Adrenal gland (tissue), 12 donors: ENCODE data around the gene TSPAN18. TPM values are rescaled to one million over a fixed set of nuclear protein-coding genes. Genes with fewer than 3 reads are reported as not detected.
A peak's percentile ranks its signal among the peaks of the same experiment; 100 is the strongest.

Experiments used
- DNase-seq, 7 donors: peaks; one replicate each; pipeline ENCODE4 v3.0.0-alpha.2; 2019 to 2020
- H3K27ac ChIP-seq, 5 donors: fragments of 200-600 bp; sonication (generic) in 4 of 5; 1 replicate in 3 of 5; 2 replicates in 2 of 5; pipeline versions ENCODE4 v1.5.1 to v1.8.0; 2016 to 2020; ENCODE audit warnings: mild to moderate bottlenecking in 1 of 5
- H3K27me3 ChIP-seq: fragments of 200-600 bp; 2 replicates; pipeline ENCODE4 v1.8.0; 2021
- H3K36me3 ChIP-seq, 2 donors: fragments of 200-600 bp; replicated peaks in 1 of 2; 1 replicate in 1 of 2; 2 replicates in 1 of 2; pipeline versions ENCODE4 v1.5.1 to v1.8.0; 2018 to 2022
- H3K4me1 ChIP-seq, 2 donors: fragments of 200-600 bp; replicated peaks in 1 of 2; 1 replicate in 1 of 2; 2 replicates in 1 of 2; pipeline versions ENCODE4 v1.5.1 to v1.8.0; 2018 to 2021
- H3K4me3 ChIP-seq, 4 donors: fragments of 200-600 bp; sonication (generic) in 3 of 4; one replicate each; pipeline ENCODE4 v1.5.1; 2016 to 2018
- H3K9me3 ChIP-seq, 3 donors: fragments of 200-600 bp; sonication (generic) in 1 of 3; replicated peaks in 1 of 3; 1 replicate in 2 of 3; 2 replicates in 1 of 3; pipeline versions ENCODE4 v1.5.1 to v1.8.0; 2016 to 2021
- CTCF ChIP-seq, 6 experiments: fragments of 450-650 bp in 4 of 6; fragments of 200-600 bp in 2 of 6; sonication (generic) in 1 of 6; IDR thresholded peaks; 1 replicate in 5 of 6; 2 replicates in 1 of 6; pipeline versions ENCODE4 v1.5.1 to v1.8.0; 2016 to 2021; ENCODE audit warnings: antibody characterized with exemption in 6 of 6, mild to moderate bottlenecking in 2 of 6, moderate library complexity in 1 of 6
- POLR2A ChIP-seq, 2 donors: fragments of 450-650 bp; IDR thresholded peaks; one replicate each; pipeline ENCODE4 v1.6.1; 2017; ENCODE audit warnings: antibody characterized with exemption in 2 of 2, mild to moderate bottlenecking in 2 of 2, moderate library complexity in 1 of 2
- WGBS, 4 donors: extraction: QIAGEN DNeasy Blood & Tissue Kit in 2 of 4; methylation state at CpG; one replicate each; pipeline versions ENCODE4 v1.1.5 to v1.1.7; 2013 to 2017; 5-methylcytosine and 5-hydroxymethylcytosine counted together
- intact Hi-C, 2 donors: fragments of 100-400 bp; cut with DNase I; formaldehyde crosslinking; loops; one replicate each; pipeline versions ENCODE4 v1.14.1 to v1.15.0; 2022 to 2023
- polyA plus RNA-seq, 3 donors: library from polyadenylated mRNA; stranded (reverse); fragments of 200-250 nt in 2 of 3; fragments of 350-450 nt in 1 of 3; fragmentation: Illumina TruSeq in 1 of 3; extraction: RNeasy Lipid Tissue Mini Kit (QIAGEN cat#74804) in 1 of 3; gene quantifications; one replicate each; pipeline ENCODE4 v1.2.3, GENCODE V29; 2013 to 2014
- total RNA-seq, 9 donors: library from RNA; depleted of rRNA in 4 of 9; stranded (reverse); fragments of >200 nt in 4 of 9; fragments of 120-200 nt in 1 of 9; fragmentation: NEBNext Ultra II Directional in 1 of 9; extraction: Animal tissue kit (Norgen Biotek cat#: 25700) in 1 of 9; gene quantifications; one replicate each; pipeline versions ENCODE4 v1.1.0 to v1.2.4, GENCODE V29; 2013 to 2023
- donor health status: healthy with polysubstance abuse.
- donor health status: Bipolar disorder and iron deficiency.
- donor health status: DM: yes; HTN: yes; CAD: no.
- donor health status: DM: no; HTN: no; CAD: no.
- donor health status: DM: no; HTN: no; CAD: no.
- donor health status: DM: yes; HTN: yes; CAD: no.

The TSPAN18 gene
- total and polyA plus RNA-seq, 12 donors, result 24.5 to 168 (median 58.4) TPM

- intact Hi-C loops, result loop anchor here in 1 of 2 donors (5.0 kb wide), 1 partner anchor 366 kb away; no protein-coding TSS in a partner anchor
- TF ChIP-seq CTCF (IDR thresholded peaks at IDR 0.05), result no peak
- TF ChIP-seq POLR2A (IDR thresholded peaks at IDR 0.05), result no peak
- Histone ChIP-seq H3K27me3 (no peaks in the 10 kb centered on the region), H3K36me3 (no peaks in the 10 kb centered on the region), H3K4me1 (no peaks in the 10 kb centered on the region), H3K27ac (no peak overlapping the region), H3K9me3 (no peaks in the 10 kb centered on the region), H3K4me3 (no peak overlapping the region)
- 78 to 93% (median 86%) methylated on average over 2 to 3 of the region's 3 CpGs for WGBS, 4 donors
- no peak for DNase-seq
These were observed 204.7 kb downstream of the TSPAN18 start for GRCh38 chr11:44931466-44931865.

DNA sequence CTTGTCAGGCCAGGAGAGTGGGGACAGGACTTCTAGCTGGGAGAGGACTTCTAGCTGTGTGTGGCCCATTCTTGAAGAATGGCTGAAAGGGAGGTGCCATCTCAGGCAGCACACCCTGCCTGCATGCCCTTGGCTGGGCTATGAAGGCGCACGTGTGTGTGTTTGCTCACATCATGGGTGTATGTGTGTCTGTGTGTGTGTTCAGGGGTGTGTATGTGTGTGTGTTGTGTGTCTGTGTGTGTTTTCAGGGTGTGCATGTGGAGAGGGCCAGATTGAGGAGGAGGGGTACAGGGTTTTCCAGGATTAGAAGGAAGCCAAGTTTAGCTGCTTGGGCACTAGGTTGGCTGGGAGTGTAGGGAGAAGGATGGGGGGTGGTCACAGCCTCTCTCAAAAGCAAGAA lies 207.3 kb downstream of the TSPAN18 start:
- H3K4me3 ChIP-seq, result no peak overlapping the region
- H3K36me3 ChIP-seq, result no peaks in the 10 kb centered on the region
- no peaks in the 10 kb centered on the region for H3K9me3 ChIP-seq
- no peaks in the 10 kb centered on the region for H3K4me1 ChIP-seq
- TF ChIP-seq POLR2A (IDR thresholded peaks at IDR 0.05) (no peak), CTCF (IDR thresholded peaks at IDR 0.05) (no peak)
- intact Hi-C loops, result loop anchor here in 1 of 2 donors (5.0 kb wide), 1 partner anchor 363 kb away; no protein-coding TSS in a partner anchor
- no peak overlapping the region for H3K27ac ChIP-seq
- 53 to 64% (median 56%) methylated on average over 2 of the region's 2 CpGs; no CpG with 5 or more reads in 1 of the 4 donors for WGBS, 4 donors
- DNase-seq, result no peak
- H3K27me3 ChIP-seq, result no peaks in the 10 kb centered on the region

- DNase-seq, result no peak
- no peaks in the 10 kb centered on the region for H3K27me3 ChIP-seq
- no peaks in the 10 kb centered on the region for H3K4me1 ChIP-seq
- no peak overlapping the region for H3K4me3 ChIP-seq
- H3K9me3 ChIP-seq, result no peaks in the 10 kb centered on the region
- H3K36me3 ChIP-seq, result no peaks in the 10 kb centered on the region
- intact Hi-C loops, result loop anchor here in 1 of 2 donors (5.0 kb wide), 1 partner anchor 363 kb away; no protein-coding TSS in a partner anchor
- TF ChIP-seq POLR2A (IDR thresholded peaks at IDR 0.05), result no peak
- TF ChIP-seq CTCF (IDR thresholded peaks at IDR 0.05), result no peak
- H3K27ac ChIP-seq, result no peak overlapping the region
- 59 to 83% (median 65%) methylated on average over 4 to 13 of the region's 13 CpGs for WGBS, 4 donors
These were observed 208.0 kb downstream of the TSPAN18 start for GRCh38 chr11:44934735-44935250.

GRCh38 chr11:44936525-44936924 lies 209.8 kb downstream of the TSPAN18 start:
- Histone ChIP-seq H3K9me3 (no peaks in the 10 kb centered on the region), H3K4me1 (no peaks in the 10 kb centered on the region), H3K36me3 (no peaks in the 10 kb centered on the region), H3K4me3 (no peak overlapping the region), H3K27me3 (no peaks in the 10 kb centered on the region), H3K27ac (no peak overlapping the region)
- intact Hi-C loops, result loop anchor here (2.0 kb wide), 2 partner anchors 166 to 168 kb away; no protein-coding TSS in a partner anchor
- DNase-seq, result peak; percentile 76 to 95 (median 86)
- TF ChIP-seq POLR2A (IDR thresholded peaks at IDR 0.05) (no peak), CTCF (IDR thresholded peaks at IDR 0.05) (peak; percentile 89 to 98 (median 96))
- WGBS, 4 donors, result 14 to 32% (median 19%) methylated on average over 9 to 20 of the region's 20 CpGs
